Thoracic aorta (tissue), 2 donors: ENCODE data around the gene COL15A1. TPM values are rescaled to one million over a fixed set of nuclear protein-coding genes. Genes with fewer than 3 reads are reported as not detected.

Source experiments
- ATAC-seq: fragments of 150-250 bp; one replicate; pipeline ENCODE4 v1.8.0; 2017; ENCODE audit warnings: low read depth; ENCODE audit not compliant: insufficient number of reproducible peaks, low FRiP score
- DNase-seq: peaks from one replicate; pipeline ENCODE4 v3.0.0-alpha.2; 2020; ENCODE audit warnings: low spot score
- H3K27ac ChIP-seq, 2 donors: fragments of 200-600 bp; sonication (generic); 1 replicate in 1 of 2; 2 replicates in 1 of 2; pipeline ENCODE4 v1.5.1; 2016; ENCODE audit warnings: mild to moderate bottlenecking in 2 of 2, moderate library complexity in 2 of 2
- H3K27me3 ChIP-seq: fragments of 200-600 bp; sonication (generic); replicated peaks from 2 replicates; pipeline ENCODE4 v1.6.0; 2016; ENCODE audit warnings: mild to moderate bottlenecking; ENCODE audit not compliant: insufficient read depth
- H3K36me3 ChIP-seq: fragments of 200-600 bp; sonication (generic); one replicate; pipeline ENCODE4 v1.5.1; 2016
- H3K4me1 ChIP-seq, 2 donors: fragments of 200-600 bp; sonication (generic); 1 replicate in 1 of 2; 2 replicates in 1 of 2; pipeline versions ENCODE4 v1.5.1 to v1.6.0; 2016; ENCODE audit warnings: low read depth in 2 of 2, mild to moderate bottlenecking in 1 of 2; ENCODE audit not compliant: control insufficient read depth in 1 of 2
- H3K4me3 ChIP-seq: fragments of 200-600 bp; sonication (generic); 2 replicates; pipeline ENCODE4 v1.5.1; 2016; ENCODE audit warnings: mild to moderate bottlenecking
- H3K9me3 ChIP-seq: fragments of 200-600 bp; sonication (generic); 2 replicates; pipeline ENCODE4 v1.5.1; 2016
- CTCF ChIP-seq: fragments of 200-600 bp; sonication (generic); IDR thresholded peaks from one replicate; pipeline ENCODE4 v1.5.1; 2019; ENCODE audit warnings: antibody characterized with exemption
- total RNA-seq, 2 donors: library from RNA; depleted of rRNA; stranded (reverse); fragments of >200 nt; gene quantifications; one replicate each; pipeline versions ENCODE4 v1.1.0 to v1.2.3, GENCODE V29; 2016

Gene COL15A1
- total RNA-seq, 2 donors from 2014 or later = 23.3 to 70.4 TPM

DNA sequence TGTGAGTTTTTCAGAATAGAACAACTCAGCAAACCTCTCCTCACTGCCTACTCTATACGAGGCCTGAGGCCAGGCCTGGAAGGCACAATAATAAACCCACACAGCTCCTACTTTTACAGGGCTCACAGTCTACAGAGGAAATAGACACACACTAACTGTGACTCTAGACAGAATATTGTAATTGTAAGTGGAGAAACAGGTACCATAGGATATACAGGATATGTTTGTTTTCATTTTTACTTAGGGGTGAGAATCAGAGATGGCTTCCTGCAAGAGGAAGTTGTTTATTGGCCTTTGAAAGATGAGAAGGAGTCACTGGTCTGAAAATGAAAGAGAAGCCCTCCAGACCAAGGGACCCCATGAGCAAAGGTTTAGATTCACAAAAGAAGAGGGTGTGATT lies 125.4 kb downstream of the COL15A1 start:
- Histone ChIP-seq H3K27me3 (no peaks in the 10 kb centered on the region), H3K36me3 (peaks cover 4% of the 10 kb centered on the region), H3K9me3 (no peaks in the 10 kb centered on the region), H3K27ac (peak overlapping the region in 1 of 2 donors; percentile 43), H3K4me3 (no peak overlapping the region), H3K4me1 (peaks cover 5 to 25% of the 10 kb centered on the region in 2 donors)
- ATAC-seq = no peak
- TF ChIP-seq CTCF = no peak
- no peak for DNase-seq

DNA sequence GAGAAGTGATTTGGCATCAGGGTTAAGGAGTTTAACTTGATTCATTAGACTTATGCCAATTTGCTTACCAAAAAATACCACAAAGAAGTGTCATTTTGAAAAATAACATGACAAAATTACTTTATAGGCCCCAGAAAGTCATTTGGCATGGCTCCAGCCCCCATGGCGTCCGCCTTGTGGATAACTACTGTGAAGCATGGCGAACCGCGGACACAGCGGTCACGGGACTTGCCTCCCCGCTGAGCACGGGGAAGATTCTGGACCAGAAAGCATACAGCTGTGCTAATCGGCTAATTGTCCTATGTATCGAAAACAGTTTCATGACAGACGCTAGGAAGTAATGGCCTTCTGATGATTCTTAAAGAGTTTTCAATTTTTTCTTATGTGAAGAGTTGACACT lies 125.8 kb downstream of the COL15A1 start:
- H3K27me3 ChIP-seq = no peaks in the 10 kb centered on the region
- H3K4me1 ChIP-seq = peaks cover 5 to 25% of the 10 kb centered on the region in 2 donors
- no peak overlapping the region for H3K4me3 ChIP-seq
- DNase-seq (no peak), ATAC-seq (no peak)
- peak overlapping the region; percentile 43 to 57 for H3K27ac ChIP-seq
- no peak for TF ChIP-seq CTCF
- H3K36me3 ChIP-seq = peaks cover 4% of the 10 kb centered on the region
- H3K9me3 ChIP-seq = no peaks in the 10 kb centered on the region

- Histone ChIP-seq H3K36me3 (peaks cover 4% of the 10 kb centered on the region), H3K9me3 (no peaks in the 10 kb centered on the region), H3K27ac (peak overlapping the region; percentile 43 to 57), H3K4me1 (peaks cover 5 to 25% of the 10 kb centered on the region in 2 donors), H3K27me3 (no peaks in the 10 kb centered on the region), H3K4me3 (no peak overlapping the region)
- DNase-seq = no peak
- TF ChIP-seq CTCF = no peak
- no peak for ATAC-seq
Measured at GRCh38 chr9:99070681-99071080, 127.0 kb downstream of the COL15A1 start.

GRCh38 chr9:99071313-99072039 lies 127.8 kb downstream of the COL15A1 start:
- H3K27me3 ChIP-seq = no peaks in the 10 kb centered on the region
- DNase-seq = no peak
- H3K27ac ChIP-seq = peak overlapping the region; percentile 43 to 57

DNA sequence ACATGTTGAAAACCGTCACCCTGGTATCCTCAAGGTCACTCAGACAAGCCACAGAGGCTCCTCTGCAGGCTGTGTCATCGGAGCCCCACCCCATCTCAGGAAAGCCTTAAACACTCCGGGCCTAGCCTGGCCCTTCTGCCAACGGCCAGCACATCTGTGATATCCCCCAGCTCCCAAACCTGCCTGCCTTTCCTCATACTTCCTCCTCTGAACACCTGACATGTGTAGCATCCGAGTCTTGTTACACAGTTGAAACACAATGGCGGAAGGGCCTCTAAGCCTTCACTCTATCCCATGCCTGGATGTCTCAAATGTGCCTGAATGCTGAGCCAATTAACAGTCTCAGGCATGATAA lies 128.3 kb downstream of the COL15A1 start:
- Histone ChIP-seq H3K4me1 (peaks cover 5 to 25% of the 10 kb centered on the region in 2 donors), H3K36me3 (no peaks in the 10 kb centered on the region), H3K9me3 (no peaks in the 10 kb centered on the region), H3K27ac (no peak overlapping the region), H3K27me3 (no peaks in the 10 kb centered on the region), H3K4me3 (no peak overlapping the region)
- DNase-seq (no peak), ATAC-seq (no peak)
- TF ChIP-seq CTCF = no peak

More at GRCh38 chr9:99071313-99072039, 127.8 kb downstream of the COL15A1 start:
- Histone ChIP-seq H3K36me3 (peaks cover 4% of the 10 kb centered on the region), H3K4me3 (no peak overlapping the region), H3K4me1 (peaks cover 5 to 25% of the 10 kb centered on the region in 2 donors), H3K9me3 (no peaks in the 10 kb centered on the region)
- no peak for TF ChIP-seq CTCF
- no peak for ATAC-seq
